Measurements from ENCODE around the gene HJURP.

DNA sequence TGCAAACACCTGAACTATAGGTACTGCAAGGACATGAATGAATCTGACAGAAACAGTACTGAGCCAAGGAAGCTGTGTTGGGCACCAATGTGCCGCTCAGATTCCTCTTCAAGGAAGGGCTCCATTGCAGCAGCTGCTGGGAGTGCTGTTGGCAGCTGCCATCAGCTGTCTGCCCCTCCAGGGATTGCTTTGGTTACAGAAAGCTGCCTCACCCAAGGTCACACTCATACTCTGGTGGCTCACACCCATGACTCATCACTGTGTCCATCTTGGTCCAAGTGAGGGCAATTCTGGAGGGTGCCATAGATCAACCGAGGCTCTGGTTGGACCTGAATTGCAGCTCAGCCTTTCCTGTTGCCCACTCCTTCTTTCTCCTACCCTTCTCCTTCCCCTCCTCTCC is 38.5 kb upstream of the HJURP start:
- TF ChIP-seq, protein P1, sequence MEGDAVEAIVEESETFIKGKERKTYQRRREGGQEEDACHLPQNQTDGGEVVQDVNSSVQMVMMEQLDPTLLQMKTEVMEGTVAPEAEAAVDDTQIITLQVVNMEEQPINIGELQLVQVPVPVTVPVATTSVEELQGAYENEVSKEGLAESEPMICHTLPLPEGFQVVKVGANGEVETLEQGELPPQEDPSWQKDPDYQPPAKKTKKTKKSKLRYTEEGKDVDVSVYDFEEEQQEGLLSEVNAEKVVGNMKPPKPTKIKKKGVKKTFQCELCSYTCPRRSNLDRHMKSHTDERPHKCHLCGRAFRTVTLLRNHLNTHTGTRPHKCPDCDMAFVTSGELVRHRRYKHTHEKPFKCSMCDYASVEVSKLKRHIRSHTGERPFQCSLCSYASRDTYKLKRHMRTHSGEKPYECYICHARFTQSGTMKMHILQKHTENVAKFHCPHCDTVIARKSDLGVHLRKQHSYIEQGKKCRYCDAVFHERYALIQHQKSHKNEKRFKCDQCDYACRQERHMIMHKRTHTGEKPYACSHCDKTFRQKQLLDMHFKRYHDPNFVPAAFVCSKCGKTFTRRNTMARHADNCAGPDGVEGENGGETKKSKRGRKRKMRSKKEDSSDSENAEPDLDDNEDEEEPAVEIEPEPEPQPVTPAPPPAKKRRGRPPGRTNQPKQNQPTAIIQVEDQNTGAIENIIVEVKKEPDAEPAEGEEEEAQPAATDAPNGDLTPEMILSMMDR (conservative IDR thresholded peaks at IDR 0.05 in 1 of 2, IDR thresholded peaks at IDR 0.05 in 1 of 2; ENCODE audit: extremely low read depth in 1 of 2, insufficient read depth in 1 of 2, low read depth in 1 of 2, low read length in 2 of 2), result no peak
- no peak for TF ChIP-seq EZH2 (IDR thresholded peaks at IDR 0.05; ENCODE audit: borderline replicate concordance, low read length)

Measured in mammary epithelial cell (primary cell).